Neuronal stem cell (in vitro differentiated cells): ENCODE results near the gene CACNA2D2.
A peak's percentile ranks its signal among the peaks of the same experiment; 100 is the strongest.

ENCODE experiments used
- DNase-seq: peaks from one replicate; pipeline ENCODE4 v3.0.0-alpha.2; 2013; ENCODE audit warnings: low spot score
- H2AFZ ChIP-seq: one replicate; pipeline ENCODE4 v1.6.1; 2013; ENCODE audit warnings: mild to moderate bottlenecking, low read length, inconsistent platforms
- H2AK5ac ChIP-seq: 2 replicates; pipeline ENCODE4 v1.6.1; 2013; ENCODE audit warnings: low read depth, mild to moderate bottlenecking, inconsistent platforms, low read length, moderate library complexity, mixed read lengths
- H2BK120ac ChIP-seq: 2 replicates; pipeline ENCODE4 v1.6.1; 2013; ENCODE audit warnings: low read depth, mild to moderate bottlenecking, inconsistent platforms, low read length, moderate library complexity, mixed read lengths
- H2BK12ac ChIP-seq: one replicate; pipeline ENCODE4 v1.6.1; 2013; ENCODE audit warnings: low read length, inconsistent platforms
- H2BK15ac ChIP-seq: 2 replicates; pipeline ENCODE4 v1.6.1; 2013; ENCODE audit warnings: mild to moderate bottlenecking, low read length, inconsistent platforms, mixed read lengths
- H2BK5ac ChIP-seq: one replicate; pipeline ENCODE4 v1.6.1; 2013; ENCODE audit warnings: inconsistent platforms, mild to moderate bottlenecking, low read length, moderate library complexity
- H3K14ac ChIP-seq: one replicate; pipeline ENCODE4 v1.6.1; 2013; ENCODE audit warnings: low read length, inconsistent platforms
- H3K18ac ChIP-seq: 2 replicates; pipeline ENCODE4 v1.6.1; 2013; ENCODE audit warnings: low read length, inconsistent platforms
- H3K23ac ChIP-seq: 2 replicates; pipeline ENCODE4 v1.6.1; 2013; ENCODE audit warnings: low read depth, mild to moderate bottlenecking, mixed read lengths, low read length, inconsistent platforms; ENCODE audit not compliant: poor library complexity
- H3K27ac ChIP-seq: replicated peaks from 3 replicates; pipeline ENCODE4 v1.5.1; 2013; ENCODE audit warnings: low read length, inconsistent platforms
- H3K27me3 ChIP-seq, 3 experiments: 2 replicates each; pipeline ENCODE4 v1.6.1; 2013; ENCODE audit warnings: low read length in 3 of 3, mild to moderate bottlenecking in 2 of 3, inconsistent platforms in 1 of 3, low read depth in 1 of 3, mixed read lengths in 1 of 3, moderate library complexity in 1 of 3; ENCODE audit not compliant: control insufficient read depth in 3 of 3, insufficient read depth in 3 of 3
- H3K36me3 ChIP-seq, 2 donors: replicated peaks in 1 of 2; 2 replicates each; pipeline ENCODE4 v1.6.1; 2013; ENCODE audit warnings: low read length in 2 of 2; ENCODE audit not compliant: control insufficient read depth in 2 of 2, insufficient read depth in 2 of 2
- H3K4ac ChIP-seq: 2 replicates; pipeline ENCODE4 v1.6.1; 2013; ENCODE audit warnings: inconsistent platforms, mild to moderate bottlenecking, low read length, moderate library complexity
- H3K4me1 ChIP-seq, 2 donors: 1 replicate in 1 of 2; 2 replicates in 1 of 2; pipeline ENCODE4 v1.6.1; 2013; ENCODE audit warnings: low read length in 2 of 2, low read depth in 1 of 2; ENCODE audit not compliant: control insufficient read depth in 2 of 2, insufficient read depth in 1 of 2
- H3K4me2 ChIP-seq: one replicate; pipeline ENCODE4 v1.6.1; 2013; ENCODE audit warnings: mild to moderate bottlenecking, low read length, inconsistent platforms; ENCODE audit not compliant: insufficient read depth, poor library complexity, severe bottlenecking
- H3K4me3 ChIP-seq, 2 donors: 2 replicates each; pipeline ENCODE4 v1.5.1; 2013; ENCODE audit warnings: low read length in 2 of 2, mild to moderate bottlenecking in 2 of 2, inconsistent platforms in 1 of 2, moderate library complexity in 1 of 2
- H3K79me1 ChIP-seq: one replicate; pipeline ENCODE4 v1.6.1; 2013; ENCODE audit warnings: low read depth, mild to moderate bottlenecking, inconsistent platforms, low read length, moderate library complexity
- H3K9ac ChIP-seq: one replicate; pipeline ENCODE4 v1.6.1; 2013; ENCODE audit warnings: mild to moderate bottlenecking, low read depth, low read length, inconsistent platforms; ENCODE audit not compliant: poor library complexity
- H3K9me3 ChIP-seq, 2 donors: replicated peaks in 1 of 2; 2 replicates each; pipeline versions ENCODE3 to v1.6.1; 2013; ENCODE audit warnings: low read length in 2 of 2, mild to moderate bottlenecking in 2 of 2, inconsistent platforms in 1 of 2, low read depth in 1 of 2, mixed read lengths in 1 of 2, moderate library complexity in 1 of 2; ENCODE audit not compliant: control insufficient read depth in 2 of 2, insufficient read depth in 1 of 2
- H4K8ac ChIP-seq: one replicate; pipeline ENCODE4 v1.6.1; 2013; ENCODE audit warnings: low read depth, mild to moderate bottlenecking, inconsistent platforms, low read length, moderate library complexity
- H4K91ac ChIP-seq: one replicate; pipeline ENCODE4 v1.6.1; 2013; ENCODE audit warnings: low read length, low read depth, mild to moderate bottlenecking, inconsistent platforms; ENCODE audit not compliant: poor library complexity
- WGBS, 2 donors: extraction: QIAGEN DNeasy Blood & Tissue Kit; methylation state at CpG; one replicate each; pipeline ENCODE4 v1.1.7; 2013; ENCODE audit warnings: missing lambda C conversion rate in 2 of 2, mixed read lengths in 1 of 2; ENCODE audit not compliant: insufficient read length in 2 of 2, insufficient replicate concordance in 1 of 2; ENCODE audit errors: extremely low coverage in 2 of 2; 5-methylcytosine and 5-hydroxymethylcytosine counted together

Gene CACNA2D2

DNA sequence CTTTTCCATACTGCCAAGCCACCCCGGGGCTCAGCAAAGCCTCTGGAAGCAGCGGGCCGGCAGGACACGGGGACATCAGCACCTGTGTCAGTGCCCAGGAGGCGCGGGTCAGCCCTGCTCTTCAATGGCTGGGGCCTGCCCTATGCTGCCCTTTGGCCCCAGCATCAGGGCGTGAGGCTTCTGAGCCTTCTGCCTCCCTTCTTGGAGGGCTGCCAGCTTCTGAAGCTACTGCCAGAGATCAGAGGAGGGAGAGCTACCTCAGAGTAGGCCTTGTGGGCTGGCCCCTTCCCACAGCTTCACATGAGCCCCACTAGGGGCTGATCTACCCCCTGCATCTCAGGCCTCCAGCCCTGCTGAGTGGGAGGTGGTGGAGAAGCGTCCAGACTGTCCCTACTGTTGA lies 131.1 kb downstream of the CACNA2D2 start:
- WGBS, 2 donors: no CpG with 5 or more reads among the region's 8 CpGs
- Histone ChIP-seq H2AK5ac (peak overlapping the region; percentile 42), H3K4me1 (peaks cover 35 to 39% of the 10 kb centered on the region in 2 donors), H3K9ac (peak overlapping the region; percentile 70), H3K4me3 (no peak overlapping the region), H3K27me3 (peaks cover 0 to 25% (median 0%) of the 10 kb centered on the region in 3 experiments), H3K4me2 (no peak overlapping the region), H2BK120ac (no peak overlapping the region), H3K18ac (peak overlapping the region; percentile 96), H3K4ac (peak overlapping the region; percentile 84), H4K91ac (no peak overlapping the region), H3K23ac (no peak overlapping the region), H2BK12ac (peak overlapping the region; percentile 99), H3K14ac (no peak overlapping the region), H2BK15ac (peak overlapping the region; percentile 98), H3K27ac (peak overlapping the region; percentile 42), H2AFZ (no peak overlapping the region), H3K36me3 (peaks cover 0 to 1% of the 10 kb centered on the region in 2 donors), H3K9me3 (peaks cover 0 to 2% of the 10 kb centered on the region in 2 donors), H3K79me1 (peaks cover 3% of the 10 kb centered on the region), H2BK5ac (peak overlapping the region; percentile 99), H4K8ac (no peak overlapping the region)
- DNase-seq: no peak

DNA sequence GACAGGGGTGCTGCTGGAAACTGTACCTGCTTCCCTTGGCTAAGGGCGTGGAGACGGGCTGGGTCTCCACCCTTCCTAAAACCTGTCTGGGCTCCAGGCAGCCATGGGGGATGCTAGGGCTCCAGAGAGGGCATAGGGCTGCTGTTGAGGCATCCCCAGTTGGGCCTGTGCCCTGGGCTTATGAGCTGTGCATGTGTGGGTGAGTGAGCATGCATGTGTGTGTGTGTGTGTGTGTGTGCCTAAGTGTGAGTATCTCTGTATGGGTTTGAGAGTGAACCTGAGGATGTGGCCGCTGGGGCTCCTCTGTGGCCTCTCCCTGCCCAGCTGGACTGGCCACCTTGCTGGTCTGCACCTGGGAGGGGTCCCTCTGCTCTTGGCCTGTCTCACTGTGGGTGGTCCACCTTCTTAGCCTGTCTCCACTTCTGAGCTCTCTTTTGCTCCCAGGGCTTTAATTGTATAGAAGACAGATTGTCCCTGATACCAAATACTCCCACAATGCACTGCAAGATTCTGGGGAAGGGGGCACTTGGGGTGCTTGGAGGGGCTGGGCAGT lies 132.2 kb downstream of the CACNA2D2 start:
- WGBS, 2 donors: no CpG with 5 or more reads among the region's 3 CpGs
- H2BK5ac ChIP-seq: peak overlapping the region; percentile 7
- no peak for DNase-seq

DNA sequence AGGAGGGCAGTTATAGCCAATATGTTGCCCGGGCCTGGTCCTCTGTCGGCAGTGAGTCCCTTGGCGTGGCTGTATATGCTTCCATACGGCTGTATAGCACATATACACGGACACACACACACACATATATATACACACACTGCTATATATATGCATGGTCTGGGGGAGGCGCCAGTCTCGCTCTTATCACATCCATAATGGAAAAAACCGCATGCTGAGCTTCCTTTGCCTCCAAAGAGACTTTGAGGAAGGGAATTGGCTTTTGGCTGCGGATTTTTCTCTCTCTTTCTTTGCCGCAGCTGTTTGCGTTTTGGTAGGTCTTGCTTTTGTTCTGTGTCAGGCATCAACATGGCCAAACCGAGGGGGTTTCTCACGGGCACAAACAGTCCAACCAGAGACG lies 132.8 kb downstream of the CACNA2D2 start:
- WGBS, 2 donors: no CpG with 5 or more reads among the region's 14 CpGs
- peaks cover 35 to 39% of the 10 kb centered on the region in 2 donors for H3K4me1 ChIP-seq
- H2BK120ac ChIP-seq: no peak overlapping the region
- H4K91ac ChIP-seq: no peak overlapping the region
- no peaks in the 10 kb centered on the region for H3K36me3 ChIP-seq
- no peak for DNase-seq
- H3K9me3 ChIP-seq: no peaks in the 10 kb centered on the region
- no peak overlapping the region for H3K4ac ChIP-seq
- no peak overlapping the region for H3K27ac ChIP-seq
- no peaks in the 10 kb centered on the region for H3K79me1 ChIP-seq
- H2AFZ ChIP-seq: peak overlapping the region; percentile 16
- peak overlapping the region; percentile 91 for H2AK5ac ChIP-seq
- peak overlapping the region; percentile 18 for H3K9ac ChIP-seq
- H2BK12ac ChIP-seq: no peak overlapping the region
- peak overlapping the region; percentile 65 for H2BK15ac ChIP-seq
- H3K4me3 ChIP-seq: no peak overlapping the region
- H3K27me3 ChIP-seq: peaks cover 0 to 43% (median 7%) of the 10 kb centered on the region in 3 experiments
- no peak overlapping the region for H3K4me2 ChIP-seq
- H4K8ac ChIP-seq: no peak overlapping the region
- H3K23ac ChIP-seq: no peak overlapping the region
- H3K14ac ChIP-seq: no peak overlapping the region
- peak overlapping the region; percentile 7 for H2BK5ac ChIP-seq
- peak overlapping the region; percentile 29 for H3K18ac ChIP-seq

More for the DNA sequence above, 132.2 kb downstream of the CACNA2D2 start:
- Histone ChIP-seq H3K27ac (no peak overlapping the region), H3K79me1 (peaks cover 3% of the 10 kb centered on the region), H4K91ac (no peak overlapping the region), H2AFZ (peak overlapping the region; percentile 16), H3K9ac (no peak overlapping the region), H3K4me1 (peaks cover 35 to 39% of the 10 kb centered on the region in 2 donors), H3K23ac (no peak overlapping the region), H3K4me2 (no peak overlapping the region), H2BK15ac (peak overlapping the region; percentile 98), H3K36me3 (peaks cover 0 to 1% of the 10 kb centered on the region in 2 donors), H3K9me3 (peaks cover 0 to 2% of the 10 kb centered on the region in 2 donors), H3K18ac (no peak overlapping the region), H2BK120ac (no peak overlapping the region), H2BK12ac (no peak overlapping the region), H3K27me3 (peaks cover 0 to 37% (median 2%) of the 10 kb centered on the region in 3 experiments), H4K8ac (no peak overlapping the region), H3K4me3 (no peak overlapping the region), H2AK5ac (peak overlapping the region; percentile 42), H3K14ac (no peak overlapping the region), H3K4ac (no peak overlapping the region)

DNA sequence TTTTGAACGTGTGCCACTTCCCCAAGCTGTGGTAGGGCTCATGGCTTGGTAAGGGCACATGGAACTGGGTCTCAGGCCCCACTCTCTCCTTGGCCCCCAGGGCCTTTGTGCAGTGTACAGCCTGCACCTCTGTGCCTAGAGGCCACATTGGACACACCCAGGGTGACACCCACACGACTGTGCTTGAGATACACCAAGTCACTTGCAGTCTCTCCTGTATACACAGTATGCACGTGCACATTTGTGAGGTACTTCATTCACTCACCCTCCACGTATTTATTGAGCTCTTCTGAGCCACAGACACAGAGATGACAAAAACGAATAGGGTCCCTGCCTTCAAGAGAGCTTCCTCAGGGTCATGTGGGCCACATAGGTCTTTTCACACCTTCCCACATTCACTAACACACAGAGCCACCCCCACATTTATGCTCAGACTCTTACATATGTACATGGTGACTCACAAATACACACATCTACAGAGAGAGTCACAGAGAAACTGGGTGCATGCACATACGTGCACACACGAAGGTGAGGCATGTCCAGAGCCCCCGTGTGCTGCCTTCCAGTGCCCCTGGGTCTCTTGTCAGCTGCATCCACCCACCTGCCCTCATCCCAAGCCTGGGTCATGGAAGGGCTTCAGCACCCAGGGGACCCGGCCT lies 134.3 kb downstream of the CACNA2D2 start:
- no peaks in the 10 kb centered on the region for H3K36me3 ChIP-seq
- H3K9ac ChIP-seq: no peak overlapping the region
- no peak overlapping the region for H3K23ac ChIP-seq
- no peak overlapping the region for H4K91ac ChIP-seq
- no CpG with 5 or more reads among the region's 9 CpGs for WGBS, 2 donors
- H3K4me2 ChIP-seq: no peak overlapping the region
- no peak overlapping the region for H3K18ac ChIP-seq
- no peak overlapping the region for H4K8ac ChIP-seq
- H2BK120ac ChIP-seq: no peak overlapping the region
- H3K79me1 ChIP-seq: peaks cover 2% of the 10 kb centered on the region
- no peak overlapping the region for H2AFZ ChIP-seq
- H3K4ac ChIP-seq: no peak overlapping the region
- H3K14ac ChIP-seq: no peak overlapping the region
- H3K9me3 ChIP-seq: no peaks in the 10 kb centered on the region
- H2BK5ac ChIP-seq: no peak overlapping the region
- H3K27me3 ChIP-seq: peaks cover 0 to 53% (median 13%) of the 10 kb centered on the region in 3 experiments
- H3K27ac ChIP-seq: no peak overlapping the region
- peaks cover 23 to 35% of the 10 kb centered on the region in 2 donors for H3K4me1 ChIP-seq
- no peak for DNase-seq
- H3K4me3 ChIP-seq: no peak overlapping the region
- H2BK12ac ChIP-seq: no peak overlapping the region
- H2AK5ac ChIP-seq: no peak overlapping the region
- no peak overlapping the region for H2BK15ac ChIP-seq
